OCI-LY3 (cell line): ENCODE measurements around the gene ADORA2A.

Experiments
- H2AFZ ChIP-seq: fragments of 200-600, 300-600 bp; shearing (Covaris generic); 2 replicates; pipeline ENCODE4 v1.6.0; 2014; ENCODE audit warnings: antibody characterized with exemption, low read depth, low read length
- H3K27ac ChIP-seq: fragments of 200-600, 300-600 bp; sonication (generic); 2 replicates; pipeline ENCODE4 v1.5.1; 2014; ENCODE audit warnings: mild to moderate bottlenecking, low read length, moderate library complexity, mixed read lengths
- H3K27me3 ChIP-seq: fragments of 200-600, 300-600 bp; sonication (generic); 2 replicates; pipeline ENCODE4 v1.6.1; 2014; ENCODE audit warnings: low read depth, low read length, mixed read lengths
- H3K36me3 ChIP-seq: fragments of 200-600, 300-600 bp; sonication (generic); replicated peaks from 2 replicates; pipeline ENCODE3; 2014; ENCODE audit warnings: low read depth, low read length, mixed read lengths
- H3K4me1 ChIP-seq: fragments of 300-600, 200-600 bp; sonication (generic); 2 replicates; pipeline ENCODE4 v1.6.1; 2014; ENCODE audit warnings: low read length, mixed read lengths
- H3K4me2 ChIP-seq: fragments of 200-600, 300-600 bp; sonication (generic); 2 replicates; pipeline ENCODE4 v1.6.1; 2014; ENCODE audit warnings: low read length, mixed read lengths
- H3K4me3 ChIP-seq: fragments of 300-600, 200-600 bp; sonication (generic); 2 replicates; pipeline ENCODE4 v1.5.1; 2014; ENCODE audit warnings: antibody characterized with exemption, mild to moderate bottlenecking, low read length, moderate library complexity
- H3K79me2 ChIP-seq: fragments of 300-600, 200-600 bp; shearing (Covaris generic); 2 replicates; pipeline ENCODE4 v1.6.1; 2014; ENCODE audit warnings: mild to moderate bottlenecking, low read length, mixed read lengths
- H3K9ac ChIP-seq: fragments of 300-600, 200-600 bp; shearing (Covaris generic); 2 replicates; pipeline ENCODE4 v1.6.0; 2014; ENCODE audit warnings: mild to moderate bottlenecking, low read length, moderate library complexity
- H3K9me3 ChIP-seq: fragments of 200-600, 300-600 bp; shearing (Covaris generic); 2 replicates; pipeline ENCODE4 v1.6.1; 2014; ENCODE audit warnings: low read length, mixed read lengths; ENCODE audit not compliant: insufficient read depth
- H4K20me1 ChIP-seq: fragments of 200-600, 300-600 bp; sonication (generic); 2 replicates; pipeline ENCODE4 v1.6.1; 2016; ENCODE audit warnings: low read length, mixed read lengths; ENCODE audit not compliant: insufficient read depth
- EZH2phosphoT487 ChIP-seq: fragments of 200-600 bp; shearing (Covaris generic); IDR thresholded peaks from 2 replicates; pipeline ENCODE4 v1.6.1; 2018; ENCODE audit warnings: antibody characterized with exemption, mixed run types, low read depth
- TF ChIP-seq, protein P1 (sequence below): fragments of 200-600, 300-600 bp; sonication (generic); IDR thresholded peaks from 2 replicates; pipeline ENCODE4 v1.5.1; 2014; ENCODE audit warnings: antibody characterized with exemption, low read length, low read depth

Gene ADORA2A

DNA sequence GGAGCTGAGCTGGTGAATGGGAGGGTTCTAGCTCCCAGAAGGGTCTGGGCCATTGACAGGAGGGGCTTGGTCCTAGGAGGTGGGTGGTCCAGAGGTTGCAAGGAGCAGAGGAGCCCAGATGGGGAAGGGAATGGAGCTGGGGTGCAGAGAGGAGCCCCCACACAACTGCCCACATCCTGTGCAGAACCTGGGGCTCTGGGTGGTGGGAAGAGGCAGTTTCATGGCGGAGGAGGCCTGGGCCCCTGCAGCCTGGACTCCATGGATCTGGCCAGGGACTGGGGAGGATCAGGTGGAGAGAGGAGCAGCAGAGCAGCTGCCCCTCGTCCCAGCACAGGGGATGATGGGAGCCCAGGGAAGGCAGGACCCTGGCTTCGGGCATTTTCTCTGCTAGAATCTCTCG lies 963 bp upstream of the ADORA2A start:
- H3K27me3 ChIP-seq, result peaks cover 23% of the 10 kb centered on the region
- H3K36me3 ChIP-seq, result no peaks in the 10 kb centered on the region
- no peaks in the 10 kb centered on the region for H3K9me3 ChIP-seq
- H3K4me2 ChIP-seq, result peak overlapping the region; percentile 94
- no peak overlapping the region for H3K9ac ChIP-seq
- H3K79me2 ChIP-seq, result peaks cover 5% of the 10 kb centered on the region; the same call in 1 of the 2 replicates
- peaks cover 62% of the 10 kb centered on the region for H3K4me1 ChIP-seq
- peak overlapping the region; percentile 69 for H3K4me3 ChIP-seq
- no peak overlapping the region for H2AFZ ChIP-seq
- H4K20me1 ChIP-seq, result no peaks in the 10 kb centered on the region
- no peak overlapping the region for H3K27ac ChIP-seq
- no peak for TF ChIP-seq EZH2phosphoT487
- TF ChIP-seq, protein P1, sequence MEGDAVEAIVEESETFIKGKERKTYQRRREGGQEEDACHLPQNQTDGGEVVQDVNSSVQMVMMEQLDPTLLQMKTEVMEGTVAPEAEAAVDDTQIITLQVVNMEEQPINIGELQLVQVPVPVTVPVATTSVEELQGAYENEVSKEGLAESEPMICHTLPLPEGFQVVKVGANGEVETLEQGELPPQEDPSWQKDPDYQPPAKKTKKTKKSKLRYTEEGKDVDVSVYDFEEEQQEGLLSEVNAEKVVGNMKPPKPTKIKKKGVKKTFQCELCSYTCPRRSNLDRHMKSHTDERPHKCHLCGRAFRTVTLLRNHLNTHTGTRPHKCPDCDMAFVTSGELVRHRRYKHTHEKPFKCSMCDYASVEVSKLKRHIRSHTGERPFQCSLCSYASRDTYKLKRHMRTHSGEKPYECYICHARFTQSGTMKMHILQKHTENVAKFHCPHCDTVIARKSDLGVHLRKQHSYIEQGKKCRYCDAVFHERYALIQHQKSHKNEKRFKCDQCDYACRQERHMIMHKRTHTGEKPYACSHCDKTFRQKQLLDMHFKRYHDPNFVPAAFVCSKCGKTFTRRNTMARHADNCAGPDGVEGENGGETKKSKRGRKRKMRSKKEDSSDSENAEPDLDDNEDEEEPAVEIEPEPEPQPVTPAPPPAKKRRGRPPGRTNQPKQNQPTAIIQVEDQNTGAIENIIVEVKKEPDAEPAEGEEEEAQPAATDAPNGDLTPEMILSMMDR, result no peak

DNA sequence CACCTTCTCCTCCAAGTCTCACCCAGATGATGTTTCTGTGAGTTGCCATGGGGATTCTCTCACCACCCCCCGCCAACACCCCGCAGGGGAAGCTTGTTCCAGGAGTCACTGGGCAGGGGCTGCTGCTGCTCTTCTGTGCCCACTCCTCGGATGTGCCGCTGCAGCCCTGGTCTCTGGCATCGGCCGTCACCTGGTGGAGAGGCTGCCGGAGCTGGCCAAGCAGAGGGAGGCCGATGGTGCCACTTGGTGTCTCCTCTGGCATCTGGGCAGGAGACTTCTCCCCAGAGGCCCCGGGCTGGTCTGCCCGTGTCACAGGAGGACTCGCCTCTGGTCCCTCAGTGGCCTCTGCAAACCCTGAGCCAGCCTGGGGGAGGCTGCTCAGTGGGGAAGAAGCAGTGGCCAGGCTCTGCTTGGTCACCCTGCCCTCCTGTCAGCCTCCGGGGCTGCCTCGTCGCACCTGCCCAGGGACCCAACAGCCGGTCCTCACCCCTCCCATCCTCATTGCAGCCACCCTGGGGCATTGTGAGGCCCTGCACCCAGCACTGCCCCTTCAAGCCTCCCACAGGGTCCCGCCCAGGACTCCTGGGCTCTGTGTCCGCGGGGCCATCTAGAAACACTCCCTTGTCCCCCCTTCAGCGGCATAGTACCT lies 424 bp upstream of the ADORA2A start:
- TF ChIP-seq, protein P1, result no peak
- no peak for TF ChIP-seq EZH2phosphoT487
- Histone ChIP-seq H3K9me3 (no peaks in the 10 kb centered on the region), H2AFZ (peak overlapping the region; percentile 37; the same call in 1 of the 2 replicates), H3K27ac (peak overlapping the region; percentile 59), H3K4me1 (peaks cover 63% of the 10 kb centered on the region), H3K36me3 (no peaks in the 10 kb centered on the region), H3K4me3 (peak overlapping the region; percentile 69), H3K27me3 (peaks cover 23% of the 10 kb centered on the region), H3K79me2 (peaks cover 7% of the 10 kb centered on the region; the same call in 1 of the 2 replicates), H3K4me2 (peak overlapping the region; percentile 94), H3K9ac (peak overlapping the region; percentile 60), H4K20me1 (no peaks in the 10 kb centered on the region)

DNA sequence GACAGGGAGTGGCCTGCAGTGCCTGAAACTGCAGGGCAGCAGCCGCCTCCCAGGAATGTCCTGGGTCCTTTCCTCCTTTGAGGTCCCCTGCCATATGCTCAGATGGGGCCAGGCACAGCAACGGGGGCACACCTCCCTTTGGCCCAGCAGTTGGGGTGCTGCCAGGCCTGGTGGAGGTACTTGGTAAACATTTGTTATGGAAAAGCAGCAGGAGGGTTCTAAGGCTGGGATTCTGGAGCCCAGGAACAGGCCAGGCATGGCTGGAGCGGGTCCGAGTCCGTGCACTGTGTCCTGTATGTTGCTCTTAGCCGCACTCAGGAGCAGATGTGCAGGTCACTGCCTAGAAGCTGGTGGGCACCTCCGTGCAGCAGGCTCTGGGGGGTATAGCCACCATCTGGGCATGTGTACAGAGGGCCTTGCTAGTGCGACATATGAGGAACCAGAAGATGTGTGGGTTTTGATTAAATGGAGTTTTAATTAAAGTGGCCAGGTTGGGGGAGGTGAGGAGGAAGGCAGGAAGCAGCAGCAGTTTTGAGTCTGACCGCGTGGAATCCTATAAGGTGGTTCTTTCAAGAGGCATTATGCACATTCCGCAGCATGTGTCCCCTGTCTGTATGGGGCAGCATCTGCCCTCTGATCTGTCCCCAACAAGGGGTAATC lies 1.5 kb downstream of the ADORA2A start:
- Histone ChIP-seq H3K27me3 (peaks cover 23% of the 10 kb centered on the region), H3K9ac (peak overlapping the region; percentile 60), H3K27ac (no peak overlapping the region), H3K4me3 (peak overlapping the region; percentile 69), H2AFZ (no peak overlapping the region), H3K79me2 (peaks cover 13% of the 10 kb centered on the region; the same call in 1 of the 2 replicates), H3K9me3 (no peaks in the 10 kb centered on the region), H4K20me1 (no peaks in the 10 kb centered on the region), H3K36me3 (peaks cover 2% of the 10 kb centered on the region), H3K4me2 (peak overlapping the region; percentile 94), H3K4me1 (peaks cover 82% of the 10 kb centered on the region)
- TF ChIP-seq, protein P1, result no peak
- no peak for TF ChIP-seq EZH2phosphoT487
